ENCODE measurements around the gene ZNF487. TPM values are rescaled to one million over a fixed set of nuclear protein-coding genes. Genes with fewer than 3 reads are reported as not detected.
A peak's percentile ranks its signal among the peaks of the same experiment; 100 is the strongest.

ZNF487 gene
- total and polyA plus RNA-seq, 2 of the 13 experiments (the other 11 are each of a cell fraction or from before 2014, with no cell fraction given), result 7.4 to 8.8 TPM

GRCh38 chr10:43407576-43408330 lies 29.2 kb upstream of the ZNF487 start (continued):
- TF ChIP-seq MIER3 (CRISPR knock-in tag; IDR thresholded peaks at IDR 0.05; ENCODE audit: borderline replicate concordance) (peak; percentile 36; the same call in 1 of the 2 replicates), HDAC2 (CRISPR knock-in tag; IDR thresholded peaks at IDR 0.05) (peak; percentile 30; the same call in 1 of the 2 replicates), AKAP8 (CRISPR knock-in tag; IDR thresholded peaks at IDR 0.05) (peak; percentile 93), RXRA (CRISPR knock-in tag; IDR thresholded peaks at IDR 0.05) (peak; percentile 40; the same call in 1 of the 2 replicates), ARNT2 (CRISPR knock-in tag; IDR thresholded peaks at IDR 0.05; ENCODE audit: low read depth) (no peak), ZBTB8A (CRISPR knock-in tag; IDR thresholded peaks at IDR 0.05; ENCODE audit: borderline replicate concordance, low read depth) (no peak), ZNF354B (CRISPR knock-in tag; IDR thresholded peaks at IDR 0.05) (no peak), SRSF4 (IDR thresholded peaks at IDR 0.05; ENCODE audit: low read depth, low read length, poor library complexity, severe bottlenecking) (no peak), KLF15 (CRISPR knock-in tag; IDR thresholded peaks at IDR 0.05; ENCODE audit: borderline replicate concordance) (no peak), TCF12 (IDR thresholded peaks at IDR 0.05) (no peak), TCF12 (CRISPR knock-in tag; IDR thresholded peaks at IDR 0.05) (no peak), HES4 (CRISPR knock-in tag; IDR thresholded peaks at IDR 0.05; ENCODE audit: borderline replicate concordance) (no peak), RXRB (CRISPR knock-in tag; IDR thresholded peaks at IDR 0.05; ENCODE audit: borderline replicate concordance) (peak; percentile 62), ZFP36 (IDR thresholded peaks at IDR 0.05; ENCODE audit: borderline replicate concordance, low read depth, low read length, partially characterized antibody) (no peak), KDM3A (CRISPR knock-in tag; IDR thresholded peaks at IDR 0.05; ENCODE audit: low read depth) (no peak), TGIF2 (CRISPR knock-in tag; IDR thresholded peaks at IDR 0.05) (no peak), ZNF563 (CRISPR knock-in tag; IDR thresholded peaks at IDR 0.05) (no peak), ZFP91 (CRISPR knock-in tag; IDR thresholded peaks at IDR 0.05; ENCODE audit: borderline replicate concordance) (0 out of 2 replicates have a peak, but pooled peaks have one; percentile 57), ZFY (CRISPR knock-in tag; IDR thresholded peaks at IDR 0.05) (peak; percentile 87), ZNF282 (IDR thresholded peaks at IDR 0.05; ENCODE audit: partially characterized antibody) (no peak), SIN3B (IDR thresholded peaks at IDR 0.05; ENCODE audit: low read length) (0 out of 2 replicates have a peak, but pooled peaks have one; percentile 11), ZNF550 (CRISPR knock-in tag; IDR thresholded peaks at IDR 0.05; ENCODE audit: borderline replicate concordance) (no peak), SIX4 (CRISPR knock-in tag; IDR thresholded peaks at IDR 0.05) (no peak)
- TF ChIP-seq, protein P1, sequence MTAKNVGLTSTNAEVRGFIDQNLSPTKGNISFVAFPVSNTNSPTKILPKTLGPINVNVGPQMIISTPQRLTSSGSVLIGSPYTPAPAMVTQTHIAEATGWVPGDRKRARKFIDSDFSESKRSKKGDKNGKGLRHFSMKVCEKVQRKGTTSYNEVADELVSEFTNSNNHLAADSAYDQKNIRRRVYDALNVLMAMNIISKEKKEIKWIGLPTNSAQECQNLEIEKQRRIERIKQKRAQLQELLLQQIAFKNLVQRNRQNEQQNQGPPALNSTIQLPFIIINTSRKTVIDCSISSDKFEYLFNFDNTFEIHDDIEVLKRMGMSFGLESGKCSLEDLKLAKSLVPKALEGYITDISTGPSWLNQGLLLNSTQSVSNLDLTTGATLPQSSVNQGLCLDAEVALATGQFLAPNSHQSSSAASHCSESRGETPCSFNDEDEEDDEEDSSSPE (CRISPR knock-in tag; IDR thresholded peaks at IDR 0.05), result peak; percentile 36; the same call in 1 of the 2 replicates
- TF ChIP-seq, protein P2, sequence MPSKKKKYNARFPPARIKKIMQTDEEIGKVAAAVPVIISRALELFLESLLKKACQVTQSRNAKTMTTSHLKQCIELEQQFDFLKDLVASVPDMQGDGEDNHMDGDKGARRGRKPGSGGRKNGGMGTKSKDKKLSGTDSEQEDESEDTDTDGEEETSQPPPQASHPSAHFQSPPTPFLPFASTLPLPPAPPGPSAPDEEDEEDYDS (CRISPR knock-in tag; IDR thresholded peaks at IDR 0.05), result peak; percentile 76
- TF ChIP-seq, protein P3, sequence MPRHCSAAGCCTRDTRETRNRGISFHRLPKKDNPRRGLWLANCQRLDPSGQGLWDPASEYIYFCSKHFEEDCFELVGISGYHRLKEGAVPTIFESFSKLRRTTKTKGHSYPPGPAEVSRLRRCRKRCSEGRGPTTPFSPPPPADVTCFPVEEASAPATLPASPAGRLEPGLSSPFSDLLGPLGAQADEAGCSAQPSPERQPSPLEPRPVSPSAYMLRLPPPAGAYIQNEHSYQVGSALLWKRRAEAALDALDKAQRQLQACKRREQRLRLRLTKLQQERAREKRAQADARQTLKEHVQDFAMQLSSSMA (CRISPR knock-in tag; IDR thresholded peaks at IDR 0.05), result no peak

Data from HepG2 (cell line).